Esophagus mucosa (tissue), 1 donor: Measurements from ENCODE around the gene MAP2K2. TPM values are rescaled to one million over a fixed set of nuclear protein-coding genes. Genes with fewer than 3 reads are reported as not detected.
"Not testable (repeated sequence)": the region's sequence is repeated elsewhere in the genome, so short reads cannot be mapped to it uniquely, and the experiment has no call there.

Experiments
- ATAC-seq: fragments of 200-7000 bp; cut with Tn5 transposase; one replicate; pipeline ENCODE4 v1.9.1; 2020
- total RNA-seq: library from RNA; stranded (reverse); gene quantifications from one replicate; pipeline ENCODE4 v1.2.4, GENCODE V29; 2023
- donor health status: DM: yes; HTN: yes; CAD: no.

MAP2K2 gene
- total RNA-seq, 1 donor from 2014 or later, result 114 TPM

DNA sequence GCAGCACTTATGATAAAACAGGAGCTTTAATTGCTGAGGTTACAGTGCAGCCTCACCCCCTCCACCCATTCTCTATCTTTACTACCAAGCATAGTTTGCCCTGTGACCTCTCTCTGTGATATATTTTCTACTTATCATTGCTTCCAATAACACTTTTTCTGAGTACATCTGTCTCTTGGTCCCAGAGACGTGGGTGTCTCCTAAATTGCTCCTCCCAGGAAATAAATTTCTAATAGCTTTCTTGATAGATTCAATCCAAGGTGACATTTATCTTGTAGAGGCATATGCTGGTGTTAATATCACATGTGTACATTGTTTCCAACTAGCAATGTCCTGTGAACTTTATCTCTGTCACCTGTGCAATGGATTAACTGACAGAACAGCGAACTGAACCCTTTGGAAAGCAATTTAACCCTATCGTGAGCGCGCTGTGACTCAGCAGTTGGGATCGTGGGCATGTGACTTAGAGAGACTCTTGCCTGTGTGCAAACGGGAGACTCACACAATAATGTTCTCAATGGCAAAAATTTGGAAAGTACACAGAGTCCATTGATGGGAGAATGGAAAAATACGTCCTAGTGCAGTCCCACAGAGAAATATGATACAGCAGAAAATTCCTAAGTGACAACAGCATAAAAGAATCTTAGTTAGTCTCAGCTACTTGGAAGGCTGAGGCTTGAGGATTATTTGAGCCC is 7.0 kb upstream of the MAP2K2 start:
- ATAC-seq, result peak; percentile 56

DNA sequence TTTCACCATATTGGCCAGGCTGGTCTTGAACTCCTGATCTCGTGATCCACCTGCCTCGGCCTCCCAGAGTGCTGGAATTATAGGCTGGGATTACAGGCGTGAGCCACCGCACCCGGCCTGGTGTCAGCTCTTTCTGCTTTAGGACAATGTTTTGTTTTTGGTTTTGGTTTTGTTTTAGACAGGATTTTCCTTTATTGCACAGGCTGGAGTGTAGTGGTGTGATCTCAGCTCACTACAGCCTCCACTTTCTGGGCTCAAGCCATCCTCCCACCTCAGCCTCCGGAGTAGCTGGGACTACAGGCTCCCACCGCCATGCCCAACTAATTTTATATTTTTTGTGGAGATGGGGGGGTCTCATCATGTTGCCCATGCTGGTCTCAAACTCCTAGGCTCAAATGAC is 5.1 kb upstream of the MAP2K2 start:
- ATAC-seq, result not testable (repeated sequence)

DNA sequence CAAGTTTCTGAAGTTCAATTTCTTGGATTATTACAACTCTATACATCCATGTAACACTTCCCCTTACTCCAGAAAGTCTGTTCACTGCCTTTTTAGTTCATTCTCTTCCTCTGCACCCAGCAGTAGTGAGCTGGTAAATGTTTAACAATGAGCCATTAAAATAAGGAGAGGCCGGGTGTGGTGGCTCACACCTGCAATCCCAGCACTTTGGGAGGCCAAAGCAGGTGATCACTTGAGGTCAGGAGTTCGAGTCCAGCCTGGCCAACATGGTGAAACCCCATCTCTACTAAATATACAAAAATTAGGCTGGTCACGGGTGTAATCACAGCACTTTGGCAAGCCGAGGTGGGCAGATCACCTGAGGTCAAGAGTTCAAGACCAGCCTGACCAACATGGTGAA is 3.4 kb upstream of the MAP2K2 start:
- ATAC-seq, result not testable (repeated sequence)

DNA sequence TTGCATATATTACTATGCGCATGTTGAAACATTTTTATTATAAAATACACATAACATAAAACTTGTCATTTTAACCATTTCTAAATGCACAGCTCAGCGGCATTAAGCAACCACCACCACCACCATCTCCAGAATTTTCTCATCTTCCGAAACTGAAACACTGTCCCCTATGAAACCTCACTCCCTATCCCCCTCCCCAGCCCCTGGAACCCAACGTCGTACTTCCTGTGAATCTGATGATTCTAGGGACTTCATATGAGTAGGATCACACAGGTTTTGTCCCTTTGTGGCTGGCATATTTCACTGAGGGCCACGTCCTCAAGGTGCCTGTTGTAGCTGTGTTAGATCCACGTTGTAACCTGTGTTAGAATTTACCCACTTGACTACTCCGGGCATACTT is 716 bp upstream of the MAP2K2 start:
- no peak for ATAC-seq

DNA sequence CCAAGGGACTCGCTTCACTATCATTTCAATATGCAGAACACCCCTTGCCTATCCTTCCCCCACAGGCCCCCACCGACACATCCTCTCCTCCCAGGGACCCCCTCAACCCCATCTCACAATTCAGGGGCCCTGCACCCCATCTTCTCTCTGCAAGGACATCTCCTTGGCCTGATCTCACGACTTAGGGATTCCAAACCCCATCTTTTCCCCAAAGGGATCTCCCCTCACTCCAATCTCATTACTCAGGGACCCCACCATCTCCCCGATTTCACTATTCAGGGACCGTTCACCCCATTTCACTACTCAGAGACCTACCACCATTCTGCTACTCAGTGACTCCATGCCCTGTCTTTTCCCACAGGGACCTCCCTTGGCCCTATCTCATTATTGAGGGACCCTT is 1.4 kb downstream of the MAP2K2 start:
- ATAC-seq, result no peak

DNA sequence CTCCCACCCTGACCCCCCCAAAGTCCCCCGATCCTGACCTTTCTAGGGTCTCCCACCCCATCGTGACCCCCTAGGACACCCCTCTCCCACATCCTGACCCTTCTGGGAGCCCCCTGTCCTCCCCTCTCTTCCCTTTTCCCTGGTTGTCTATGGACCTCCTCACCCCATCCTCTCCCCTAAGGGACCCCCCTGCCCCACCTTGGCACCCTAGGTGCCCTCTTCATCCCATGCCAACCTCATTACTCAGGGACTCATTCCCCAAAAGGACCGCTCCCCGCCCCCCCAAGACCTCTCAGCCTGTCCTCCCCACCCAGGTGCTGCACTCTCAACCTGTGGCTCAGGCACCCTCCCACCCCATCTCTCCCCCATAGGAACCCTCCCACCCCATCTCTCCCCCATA is 2.1 kb downstream of the MAP2K2 start:
- no peak for ATAC-seq

DNA sequence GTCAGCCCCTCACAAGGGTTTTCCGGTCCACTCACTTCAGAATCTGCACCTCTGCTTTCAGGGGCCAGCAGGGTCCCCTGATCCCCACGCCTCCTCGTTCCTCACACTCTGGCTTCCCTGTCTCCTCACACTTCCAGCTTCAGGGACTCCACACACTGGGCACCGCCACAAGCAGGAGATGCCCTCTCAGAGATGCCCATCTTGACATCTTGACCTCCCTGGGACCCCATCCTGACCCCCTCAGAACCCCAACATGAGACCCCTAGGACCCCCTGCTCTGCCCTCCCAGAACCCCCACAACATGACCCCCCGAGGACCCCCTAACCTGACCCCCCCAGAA is 2.7 kb downstream of the MAP2K2 start:
- no peak for ATAC-seq

DNA sequence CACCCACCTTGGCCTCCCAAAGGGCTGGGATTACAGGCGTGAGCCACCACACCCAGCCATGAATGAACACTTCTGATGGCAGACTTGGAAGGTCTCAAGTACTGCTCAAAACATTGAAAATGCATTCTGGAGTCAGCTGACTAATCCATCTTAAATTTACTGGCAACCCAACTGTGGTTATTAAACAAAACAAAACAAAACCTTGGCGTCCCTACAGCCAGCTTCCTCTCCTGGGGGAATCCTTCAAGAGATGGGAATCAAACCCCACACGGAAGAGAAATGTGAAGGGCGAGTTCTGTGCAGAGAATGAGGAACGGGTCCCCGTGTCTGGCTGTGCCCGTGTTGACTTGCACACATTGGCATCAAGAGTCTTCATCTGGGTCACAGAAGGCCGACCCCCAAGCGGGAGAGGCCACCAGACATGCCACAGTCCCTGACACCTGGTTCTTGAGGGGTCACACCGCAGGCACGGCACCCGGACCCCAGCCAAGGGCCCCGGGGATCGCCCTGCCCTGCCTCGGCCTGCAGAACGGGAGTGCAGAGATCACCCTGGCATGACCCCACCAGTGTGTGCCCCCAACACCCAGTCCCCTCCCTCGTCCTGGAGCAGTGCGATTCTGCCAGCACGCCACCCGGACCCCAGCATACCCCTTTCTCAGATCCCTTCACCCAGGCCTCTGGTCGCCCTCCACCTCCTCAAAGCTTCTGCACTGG is 3.2 kb downstream of the MAP2K2 start:
- ATAC-seq, result no peak

DNA sequence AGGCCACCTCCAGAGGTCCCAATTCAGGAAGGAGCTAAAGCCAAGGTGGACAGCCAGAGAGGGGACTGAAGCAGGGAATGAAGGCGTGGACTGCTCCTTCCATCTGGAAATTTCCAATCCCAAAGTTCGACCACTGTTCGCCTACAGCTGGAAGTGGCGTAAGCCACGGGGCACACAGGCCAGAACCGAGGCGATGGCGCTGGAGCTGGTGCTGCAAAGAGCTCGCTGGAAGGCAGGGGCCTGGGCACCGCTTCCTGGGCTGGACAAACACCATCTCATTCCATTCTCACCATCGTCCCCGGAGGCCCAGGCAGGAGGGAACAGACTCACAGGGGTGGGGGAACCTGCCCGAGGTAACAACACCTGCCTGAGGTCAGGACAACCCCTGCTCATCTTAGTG is 4.2 kb downstream of the MAP2K2 start:
- ATAC-seq, result no peak

DNA sequence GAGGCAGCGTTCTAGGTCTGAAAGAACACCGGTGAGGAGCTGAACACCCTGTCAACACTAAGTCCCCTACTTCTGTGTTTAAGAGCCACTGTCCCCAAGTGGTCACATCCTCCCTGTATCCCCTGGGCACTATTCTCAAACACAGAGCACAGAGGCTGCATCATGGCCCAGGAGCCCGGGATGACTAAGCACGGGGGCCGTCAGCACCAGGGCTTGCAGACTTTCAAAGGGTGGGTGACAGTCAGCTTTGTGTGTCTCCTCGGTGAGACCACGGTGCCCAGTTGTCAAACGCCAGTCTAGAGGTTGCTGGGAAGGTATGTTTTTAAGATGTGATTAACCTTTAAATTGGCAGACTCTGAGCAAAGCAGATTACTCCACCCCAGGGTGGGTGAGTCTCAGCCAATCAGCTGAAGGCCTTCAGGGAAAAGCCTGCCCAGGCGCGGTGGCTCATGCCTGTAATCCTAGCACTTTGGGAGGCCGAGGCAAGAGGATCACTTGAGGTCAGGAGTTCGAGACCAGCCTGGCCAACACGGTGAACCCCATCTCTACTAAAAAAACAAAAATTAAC is 8.0 kb downstream of the MAP2K2 start:
- no peak for ATAC-seq

DNA sequence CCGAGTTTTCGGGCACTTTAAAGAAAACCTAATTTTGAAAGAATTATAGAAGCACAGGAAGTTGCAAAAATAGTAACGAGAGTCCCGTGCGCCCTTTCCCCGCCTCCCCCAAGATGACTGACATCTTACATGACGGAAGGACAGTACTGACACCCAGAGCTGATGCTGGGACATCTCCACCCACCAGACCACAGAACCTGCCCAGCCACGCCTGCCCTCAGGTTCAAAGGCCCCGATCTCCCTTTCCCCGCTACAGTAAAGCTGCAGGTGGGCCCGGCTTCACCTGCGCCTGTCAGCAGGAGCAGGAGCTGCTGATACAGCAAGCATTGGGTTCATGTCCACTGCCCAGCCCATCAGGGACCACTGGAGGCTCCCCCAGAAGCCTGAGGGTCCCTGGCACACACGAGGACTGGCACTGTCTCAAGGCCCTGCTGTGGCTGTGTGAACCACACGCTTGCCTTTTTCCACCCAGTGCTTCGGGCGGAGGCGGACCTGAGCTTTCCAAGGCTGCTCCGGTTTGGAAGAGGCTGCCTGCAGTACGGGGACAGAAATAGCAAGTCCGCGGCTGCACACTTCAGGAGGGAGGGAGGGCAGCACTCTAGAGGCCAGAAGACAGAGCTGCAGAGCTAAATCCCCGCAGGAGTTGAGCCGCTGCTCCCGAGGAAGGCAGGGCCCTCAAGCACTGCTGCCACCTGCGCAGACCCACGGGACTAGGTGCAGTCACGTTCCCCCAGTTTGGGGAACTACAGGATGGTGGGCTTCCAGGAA is 8.7 kb downstream of the MAP2K2 start:
- peak; percentile 30 for ATAC-seq

DNA sequence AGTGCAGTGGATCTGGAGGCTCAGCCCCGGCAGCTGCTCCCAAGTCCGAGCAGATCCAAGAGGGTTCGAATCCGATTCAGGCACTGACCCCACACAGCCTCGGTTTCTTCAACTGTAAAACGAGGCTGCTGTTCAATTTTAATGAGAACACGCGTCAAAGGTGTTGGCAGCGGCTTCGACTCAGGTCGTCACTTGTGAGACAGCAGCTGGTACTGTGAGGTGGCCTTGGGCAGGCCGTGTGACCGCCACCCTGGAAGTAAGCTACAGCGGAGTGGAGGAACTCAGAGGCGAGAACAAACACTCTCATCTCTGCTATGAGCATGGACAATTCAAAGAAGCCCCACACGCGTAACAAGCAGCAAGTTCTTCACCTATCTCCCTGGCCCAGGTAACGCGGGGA is 9.7 kb downstream of the MAP2K2 start:
- no peak for ATAC-seq

DNA sequence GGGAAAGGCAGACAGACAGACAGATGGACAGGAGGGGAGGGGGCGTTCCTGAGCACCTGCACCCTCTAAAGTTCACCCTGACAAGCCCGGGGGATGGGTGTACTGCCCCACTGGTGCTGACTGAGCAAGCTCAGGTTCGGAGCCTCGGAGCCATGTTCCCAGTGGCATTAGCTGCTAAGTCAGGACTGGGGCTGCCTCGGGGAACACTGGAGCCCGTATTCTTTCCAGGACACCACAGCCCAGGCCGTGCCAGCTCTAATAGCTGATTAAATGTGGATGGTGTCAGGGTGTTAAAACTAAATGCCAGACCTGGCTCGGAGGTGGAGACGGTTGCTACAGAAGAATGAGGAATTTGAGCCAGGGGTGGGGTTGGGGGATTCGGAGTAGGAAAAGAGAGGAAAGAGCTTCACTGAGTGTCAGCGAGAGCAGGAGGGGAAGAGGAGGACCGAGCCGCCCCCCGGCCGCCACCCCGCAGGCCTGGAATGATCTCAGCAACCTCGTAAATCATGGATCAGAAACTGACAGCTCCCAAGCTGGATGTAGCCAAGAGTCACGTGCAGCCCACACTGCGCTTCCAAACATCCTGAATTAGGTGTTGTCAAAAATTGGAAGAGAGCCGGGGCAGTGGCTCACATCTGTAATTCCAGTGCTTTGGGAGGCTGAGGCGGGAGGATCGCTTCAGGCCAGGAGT is 10.4 kb downstream of the MAP2K2 start:
- no peak for ATAC-seq

DNA sequence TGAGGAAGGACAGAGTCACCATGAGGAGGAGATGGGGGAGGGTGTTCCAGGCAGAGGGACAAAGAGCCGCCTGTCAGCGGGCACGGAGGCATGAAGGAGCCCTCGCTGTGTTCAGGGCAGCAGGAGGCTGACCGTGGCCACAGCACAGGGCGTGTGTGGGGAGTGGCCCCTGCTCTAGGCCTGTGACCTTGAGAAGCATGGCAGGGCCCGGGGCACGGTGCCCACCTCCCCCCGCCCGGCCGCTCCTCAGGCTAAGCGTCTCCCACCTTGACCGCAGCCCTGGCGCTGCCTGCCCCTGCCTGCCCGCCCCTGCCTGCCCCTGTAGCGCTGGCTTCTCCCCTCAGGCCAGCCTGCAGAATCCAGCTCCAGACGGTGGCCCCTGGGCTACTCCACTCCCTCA is 11.6 kb downstream of the MAP2K2 start:
- peak; percentile 10 for ATAC-seq

DNA sequence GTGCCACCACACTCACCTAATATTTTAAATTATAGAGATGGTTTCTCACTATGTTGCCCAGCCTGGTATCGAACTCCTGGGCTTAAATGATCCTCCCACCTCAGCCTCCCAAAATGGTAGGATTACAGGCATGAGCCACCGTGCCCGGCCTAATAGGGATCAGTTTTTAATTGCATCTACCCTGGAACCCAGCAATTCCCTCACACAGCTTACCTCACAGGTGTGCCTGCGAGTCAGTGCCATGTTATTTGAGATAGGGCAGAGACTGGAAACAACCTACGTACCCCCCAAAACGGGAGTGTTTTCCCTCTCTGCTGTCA is 14.3 kb downstream of the MAP2K2 start:
- ATAC-seq, result no peak

DNA sequence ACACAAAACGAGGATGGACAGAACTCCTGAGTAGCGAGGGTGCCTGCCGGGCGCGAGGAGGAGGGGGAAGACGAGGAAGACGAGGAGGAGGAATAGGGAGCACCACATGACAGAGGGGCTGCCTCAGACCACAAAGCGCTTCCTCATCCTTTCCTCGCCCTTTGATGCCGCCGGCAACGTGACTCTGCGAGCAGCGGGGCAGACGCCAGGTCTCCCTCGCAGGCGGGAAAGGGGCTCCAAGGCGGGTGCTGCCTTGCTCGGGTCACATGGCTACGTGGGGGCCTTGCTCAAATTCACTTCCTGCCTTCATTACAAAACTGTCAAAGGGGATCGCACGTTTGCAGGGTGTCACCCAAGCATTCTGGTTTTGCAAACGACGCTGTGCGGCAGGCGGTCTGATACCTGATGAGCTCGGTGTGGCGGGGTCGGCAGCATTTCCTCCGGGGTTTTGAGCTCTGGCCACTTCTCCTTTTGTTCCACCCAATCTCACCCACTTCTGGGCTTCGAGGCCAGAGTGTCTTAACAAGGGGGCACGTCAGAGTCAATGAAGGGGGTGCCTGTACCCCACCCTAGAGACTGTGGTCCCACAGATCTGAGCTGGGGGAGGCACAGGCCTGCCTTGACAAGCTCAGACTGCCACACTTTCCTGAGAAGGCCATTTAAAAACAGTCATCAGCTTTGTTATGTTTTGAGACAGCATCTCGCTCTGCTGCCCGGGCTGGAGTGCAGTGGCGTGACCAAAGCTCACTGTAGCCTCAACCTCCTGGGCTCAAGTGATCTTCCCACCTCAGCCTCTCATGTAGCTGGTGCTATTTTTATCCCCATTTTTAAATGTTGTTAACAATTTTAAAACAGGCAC is 14.9 kb downstream of the MAP2K2 start:
- peak; percentile 38 for ATAC-seq

DNA sequence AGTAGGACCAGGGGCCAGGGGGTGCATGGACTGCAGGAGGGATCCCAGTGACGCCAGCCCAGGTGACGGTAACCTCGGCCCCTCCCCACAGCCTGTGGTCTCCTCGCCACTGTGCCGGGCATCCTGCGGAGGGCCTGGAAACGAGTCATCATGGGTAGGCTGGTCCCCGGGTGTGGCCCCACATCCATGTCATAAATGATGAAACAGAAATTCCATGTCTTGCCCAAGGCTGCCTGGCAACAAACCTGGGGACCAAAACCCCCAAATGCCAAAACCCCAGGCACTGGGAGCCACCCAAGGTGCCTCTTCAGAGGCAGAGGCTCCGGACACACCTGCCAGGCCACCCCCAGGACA is 20.9 kb downstream of the MAP2K2 start:
- ATAC-seq, result peak; percentile 9

DNA sequence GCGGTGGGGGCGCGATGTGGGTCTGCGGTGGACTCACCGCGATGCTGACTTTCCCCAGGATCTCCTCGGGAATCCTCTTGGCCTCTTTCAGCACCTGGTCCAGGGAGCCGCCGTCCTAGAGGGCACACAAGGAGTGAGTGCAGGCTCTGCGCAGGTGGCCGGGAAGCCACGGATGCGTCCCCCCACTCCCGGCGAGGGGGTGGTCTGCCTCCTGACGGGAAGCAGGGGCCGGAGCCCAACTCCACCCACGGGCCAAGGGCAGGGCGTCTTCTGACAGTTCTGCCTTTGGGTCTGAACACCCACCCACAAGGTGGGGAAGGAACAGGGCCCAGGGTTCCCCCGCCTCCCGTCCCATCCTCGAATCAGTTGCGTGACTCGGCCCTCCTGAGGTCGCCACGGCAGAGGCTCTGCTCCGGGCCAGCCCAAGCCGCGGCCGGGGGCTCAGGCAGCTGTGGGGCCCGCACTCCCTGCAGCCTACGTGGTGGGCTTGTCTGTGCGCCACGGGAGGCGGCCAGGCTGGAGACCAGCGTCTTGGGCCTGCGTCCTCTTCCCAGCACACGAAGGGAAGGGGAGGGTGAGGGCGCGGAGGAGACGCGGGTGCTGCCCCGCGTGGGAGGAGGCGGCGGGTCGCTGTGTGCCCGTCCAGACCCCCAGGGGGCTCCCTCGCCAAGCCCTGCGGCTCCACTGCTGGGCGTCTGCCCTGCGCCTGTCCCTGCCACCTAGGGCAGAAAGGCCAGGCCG is 21.4 kb downstream of the MAP2K2 start:
- ATAC-seq, result no peak

DNA sequence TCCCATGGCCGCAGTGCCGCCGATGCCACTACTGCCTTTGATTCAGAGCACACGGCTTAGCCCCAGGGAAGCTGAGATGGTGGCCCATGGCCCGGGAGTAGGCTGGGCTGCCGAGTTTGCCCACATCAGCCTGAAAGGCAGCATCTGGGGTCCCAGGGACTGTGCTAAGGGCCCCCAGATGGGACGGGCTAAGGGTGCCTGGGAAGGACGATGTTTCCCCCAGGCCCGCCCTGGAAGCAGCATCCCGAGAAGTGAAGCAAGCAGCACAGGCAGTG is 22.5 kb downstream of the MAP2K2 start:
- ATAC-seq, result no peak

DNA sequence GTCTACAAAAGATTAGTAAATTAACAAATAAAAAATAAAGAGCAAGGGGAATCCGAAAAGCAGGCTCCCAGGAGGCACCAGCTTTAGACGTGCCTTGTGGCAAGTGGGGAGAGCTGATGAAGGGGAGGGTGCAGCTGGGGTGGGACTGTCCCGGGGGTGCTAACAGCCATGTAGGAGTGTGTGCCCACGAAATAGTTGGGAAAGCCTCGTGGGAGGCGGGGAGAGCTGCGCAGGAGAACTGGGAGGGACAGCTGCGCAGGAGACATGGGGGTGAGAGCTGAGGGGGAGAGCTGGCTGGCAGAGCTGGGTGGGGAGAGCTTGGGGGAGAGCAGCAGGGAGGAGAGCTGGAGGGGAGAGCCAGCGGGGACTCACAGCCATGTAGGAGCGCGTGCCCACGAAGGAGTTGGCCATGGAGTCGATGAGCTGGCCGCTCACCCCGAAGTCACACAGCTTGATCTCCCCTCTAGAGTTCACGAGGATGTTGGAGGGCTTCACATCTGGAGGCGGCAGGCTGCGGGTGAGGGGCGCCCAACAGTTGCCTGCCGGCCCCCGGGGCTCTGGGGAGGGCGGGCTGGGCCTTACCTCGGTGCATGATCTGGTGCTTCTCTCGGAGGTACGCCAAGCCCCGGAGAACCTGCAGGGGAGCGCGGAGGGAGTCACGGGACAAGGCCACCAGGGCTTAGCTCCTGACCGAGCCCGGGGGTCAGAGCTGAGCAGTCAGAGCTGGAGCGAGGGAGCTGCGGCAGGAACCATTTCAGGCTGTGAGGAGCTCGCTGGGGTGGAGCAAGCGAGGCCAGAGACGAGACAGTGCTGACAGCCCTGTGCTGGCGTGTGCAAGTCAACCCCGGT is 23.1 kb downstream of the MAP2K2 start:
- no peak for ATAC-seq
